Measurements from ENCODE around the gene EGFLAM.
"Not testable (repeated sequence)": the region's sequence is repeated elsewhere in the genome, so short reads cannot be mapped to it uniquely, and the experiment has no call there.

Gene EGFLAM

DNA sequence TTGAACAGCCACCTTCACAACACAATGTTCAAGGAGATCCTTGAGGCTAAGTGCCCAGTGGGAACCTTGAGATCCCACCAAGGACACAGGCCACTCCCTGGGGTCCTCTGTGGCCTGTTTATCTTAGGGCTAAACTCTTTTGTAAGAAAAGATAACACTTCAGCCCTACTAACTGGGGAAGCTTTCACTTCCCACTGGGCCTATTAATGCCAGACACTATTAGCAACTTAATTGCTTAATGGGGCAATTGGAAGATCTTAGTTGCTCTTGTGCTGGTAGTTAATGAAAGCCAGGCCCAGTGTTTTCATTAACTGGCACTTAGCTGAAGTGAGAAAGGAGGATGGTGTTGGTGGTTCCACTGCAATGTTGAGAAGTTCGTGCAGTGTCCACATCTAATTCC is 117.1 kb downstream of the EGFLAM start:
- DNase-seq (ENCODE audit: low read depth in 2 of 2): no peak

DNA sequence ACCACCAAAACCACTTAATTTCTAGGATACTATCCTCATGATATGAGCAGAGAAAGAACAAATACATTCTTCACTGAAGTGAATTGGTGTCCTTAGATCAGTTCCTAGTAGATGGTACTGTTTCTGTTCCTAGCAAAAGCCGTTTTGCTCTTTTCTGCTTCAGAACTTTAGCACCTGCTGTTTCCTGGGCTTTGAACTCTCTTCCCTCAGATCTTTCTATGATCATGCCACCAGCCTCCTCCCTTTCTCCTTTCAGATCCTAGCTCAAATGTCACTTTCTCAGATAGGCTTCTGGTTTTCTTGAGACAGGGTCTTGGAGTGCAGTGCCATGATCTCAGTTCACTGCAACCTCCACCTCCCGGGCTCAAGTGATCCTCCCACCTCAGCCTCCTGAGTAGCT is 118.0 kb downstream of the EGFLAM start:
- no peak for DNase-seq (ENCODE audit: low read depth in 2 of 2)

DNA sequence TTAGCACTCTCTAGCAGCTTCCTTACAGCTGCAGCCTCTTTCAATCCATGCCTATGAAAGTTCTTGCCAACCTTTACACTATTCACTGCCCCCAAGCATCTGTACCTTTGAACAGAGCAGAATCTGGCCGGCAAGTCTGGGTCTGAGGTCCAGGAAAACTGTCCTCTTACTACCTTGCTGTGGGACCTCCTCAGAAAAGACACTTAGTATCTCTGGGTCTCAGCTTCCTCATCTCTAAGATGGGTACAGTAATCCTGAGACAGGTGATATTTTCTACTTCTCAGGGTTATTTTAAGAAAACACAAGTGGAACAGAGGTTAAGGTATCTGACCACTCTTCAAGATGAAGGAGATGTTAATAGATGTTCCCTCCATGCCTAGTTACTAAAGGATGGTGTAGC is 120.2 kb downstream of the EGFLAM start:
- DNase-seq (ENCODE audit: low read depth in 2 of 2): no peak

DNA sequence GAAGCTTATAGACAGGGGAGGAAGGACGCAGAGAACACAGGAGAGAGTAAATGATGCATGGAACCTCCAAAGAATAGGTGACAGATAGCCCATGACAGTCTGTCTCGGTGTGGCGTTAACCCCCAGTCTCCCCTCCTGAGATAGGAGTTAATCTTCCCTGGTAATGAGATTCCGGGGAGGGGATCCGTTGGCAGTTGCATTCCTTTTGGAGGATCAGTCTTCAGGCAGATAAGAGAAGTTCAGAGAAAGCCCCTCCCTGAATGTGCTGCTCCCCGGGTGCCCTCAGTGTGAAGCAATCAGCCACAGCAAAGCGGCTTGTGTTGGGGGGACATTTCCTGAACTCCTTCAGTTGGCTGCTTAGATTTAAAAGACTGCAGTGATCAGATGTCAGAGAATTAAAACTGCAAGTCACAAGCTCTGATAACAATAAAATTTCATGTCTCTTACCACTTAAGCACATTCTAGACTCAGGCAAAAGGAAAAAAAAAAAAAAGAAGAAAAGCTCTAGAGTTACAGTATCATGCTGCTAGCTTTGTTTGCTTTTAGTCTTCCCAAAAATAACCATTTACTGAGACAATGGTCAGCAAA is 121.1 kb downstream of the EGFLAM start:
- DNase-seq (ENCODE audit: low read depth in 2 of 2): no peak

DNA sequence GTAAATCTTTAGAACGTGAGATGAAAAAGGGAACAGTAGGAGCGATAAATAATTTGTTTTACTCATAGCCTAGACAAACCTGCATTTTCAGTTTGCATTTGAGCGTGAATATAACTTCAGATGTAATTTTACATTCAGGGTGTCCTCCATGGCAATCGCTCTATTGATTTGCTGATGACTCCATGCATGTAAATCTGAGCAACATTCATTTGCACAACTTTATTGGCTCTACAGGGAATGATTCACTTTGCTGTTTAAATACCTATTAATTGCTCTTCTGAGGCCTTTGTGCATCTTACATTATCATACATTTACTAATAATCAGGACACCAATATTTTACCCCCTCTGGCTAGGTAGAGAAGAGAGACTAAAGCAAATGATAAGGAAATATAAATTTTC is 122.2 kb downstream of the EGFLAM start:
- DNase-seq (ENCODE audit: low read depth in 2 of 2): no peak

DNA sequence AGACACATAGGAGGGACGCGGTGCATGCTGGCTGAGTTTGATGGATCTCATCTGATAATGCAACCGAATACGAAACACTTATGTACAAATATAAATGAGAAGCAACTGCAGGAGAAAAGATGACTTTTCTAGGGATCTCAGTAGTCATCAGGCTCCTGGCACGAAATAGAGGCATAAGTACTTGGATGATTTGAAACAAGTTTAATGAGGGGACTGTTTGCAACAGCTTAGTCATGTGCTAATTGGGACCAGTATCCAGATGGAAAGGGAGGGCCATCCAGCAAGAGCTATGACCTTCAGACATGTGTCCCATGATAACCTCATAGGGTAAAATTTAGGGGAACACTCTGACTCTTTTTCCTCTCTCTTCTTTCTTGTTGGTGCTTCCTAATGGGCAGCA is 123.0 kb downstream of the EGFLAM start:
- DNase-seq (ENCODE audit: low read depth in 2 of 2): no peak

DNA sequence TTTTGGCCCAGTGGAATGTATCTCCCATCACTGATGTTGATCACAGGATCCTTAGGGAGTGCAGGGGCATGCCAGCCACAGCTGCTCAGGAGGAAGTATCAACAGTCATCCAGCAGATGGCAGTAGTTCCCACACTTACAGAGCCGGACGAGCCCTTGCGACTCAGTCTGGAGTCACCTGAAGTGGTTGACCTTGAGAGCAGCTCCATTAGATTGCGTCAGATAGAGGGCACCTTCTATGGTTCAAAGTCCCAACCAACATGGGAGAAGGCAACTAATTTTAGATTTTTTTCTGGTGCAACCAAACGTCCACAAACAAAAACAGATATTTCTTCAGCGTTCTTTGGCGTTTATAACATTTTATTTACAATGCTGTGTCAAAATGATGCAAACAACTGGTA is 124.5 kb downstream of the EGFLAM start:
- DNase-seq (ENCODE audit: low read depth in 2 of 2): peak; percentile 16 to 32

DNA sequence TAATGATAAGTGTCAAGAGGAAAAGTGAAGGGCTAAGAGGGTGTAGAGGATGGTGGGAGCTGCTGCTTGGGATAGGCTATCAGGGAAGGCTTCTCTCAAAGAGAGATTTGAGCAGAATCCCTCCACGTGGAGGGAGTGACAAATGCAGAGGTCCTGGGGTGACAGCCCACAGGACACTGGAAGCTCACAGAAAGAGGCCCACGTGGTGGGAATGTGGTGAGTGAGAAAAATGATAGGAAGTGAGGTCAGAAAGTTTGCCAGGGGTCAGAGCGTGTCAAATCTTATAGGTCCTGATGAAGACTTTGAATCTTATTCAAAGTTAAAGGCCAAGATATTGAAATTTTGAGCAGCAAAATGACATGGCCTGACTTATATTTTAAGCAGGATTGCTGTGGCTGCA is 125.3 kb downstream of the EGFLAM start:
- no peak for DNase-seq (ENCODE audit: low read depth in 2 of 2)

DNA sequence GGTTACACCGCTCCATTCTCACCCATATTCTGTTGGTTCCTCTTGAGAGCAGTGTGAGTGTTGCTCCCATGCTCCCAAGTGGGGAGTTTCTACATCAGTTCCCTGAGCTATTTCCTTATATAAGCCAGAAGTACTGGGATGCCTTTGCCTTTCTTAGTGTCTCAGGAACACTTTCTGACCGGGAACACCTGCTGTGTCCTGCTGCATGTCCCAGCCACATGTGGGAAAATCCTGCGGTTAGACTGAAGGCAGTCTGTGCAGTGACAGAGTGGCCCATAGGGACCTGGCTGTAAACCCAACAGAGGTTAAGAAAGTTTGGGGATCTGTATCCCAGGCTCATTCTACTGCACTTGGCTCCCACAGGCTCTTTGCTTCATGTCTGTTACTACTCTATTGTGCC is 126.0 kb downstream of the EGFLAM start:
- no peak for DNase-seq (ENCODE audit: low read depth in 2 of 2)

DNA sequence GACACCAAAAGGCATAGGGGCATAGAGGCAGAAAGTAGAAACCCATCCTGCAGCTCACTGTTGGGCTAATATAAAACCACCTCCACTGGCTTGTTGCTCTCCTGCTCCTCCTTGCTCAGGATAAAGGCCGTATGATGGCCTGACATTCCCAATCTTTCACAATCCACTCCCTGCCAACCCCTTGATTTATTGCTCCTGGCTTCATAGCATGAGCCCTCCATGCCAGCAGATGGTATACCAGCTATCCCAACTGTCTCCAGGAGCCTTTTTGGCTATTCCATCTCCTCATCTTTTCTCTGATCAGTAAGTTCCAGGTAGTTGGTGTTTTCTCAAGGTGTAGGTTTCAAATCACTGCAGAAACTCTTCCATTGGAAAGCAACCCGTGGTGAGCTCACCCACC is 128.8 kb downstream of the EGFLAM start:
- no peak for DNase-seq (ENCODE audit: low read depth in 2 of 2)

DNA sequence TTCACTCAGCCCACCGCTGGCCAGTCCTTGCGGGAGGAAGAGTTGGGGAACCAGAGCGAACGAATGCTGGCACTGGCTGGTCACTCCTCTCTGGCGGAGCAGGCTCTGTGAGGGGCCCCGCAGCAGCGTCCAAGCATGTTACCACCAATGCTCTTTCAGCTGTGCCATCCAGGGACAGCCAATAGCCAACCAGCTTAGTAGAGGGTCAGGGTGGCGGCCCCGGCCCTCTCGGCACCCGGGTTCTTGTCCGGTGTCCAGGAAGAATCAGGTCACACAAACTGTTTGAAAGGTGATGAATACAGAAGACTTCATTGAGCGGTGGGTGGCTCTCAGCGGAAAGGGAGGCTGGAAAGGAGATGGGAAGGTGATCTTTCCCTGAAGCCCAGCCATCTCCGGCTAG is 135.3 kb downstream of the EGFLAM start:
- no peak for DNase-seq (ENCODE audit: low read depth in 2 of 2)

DNA sequence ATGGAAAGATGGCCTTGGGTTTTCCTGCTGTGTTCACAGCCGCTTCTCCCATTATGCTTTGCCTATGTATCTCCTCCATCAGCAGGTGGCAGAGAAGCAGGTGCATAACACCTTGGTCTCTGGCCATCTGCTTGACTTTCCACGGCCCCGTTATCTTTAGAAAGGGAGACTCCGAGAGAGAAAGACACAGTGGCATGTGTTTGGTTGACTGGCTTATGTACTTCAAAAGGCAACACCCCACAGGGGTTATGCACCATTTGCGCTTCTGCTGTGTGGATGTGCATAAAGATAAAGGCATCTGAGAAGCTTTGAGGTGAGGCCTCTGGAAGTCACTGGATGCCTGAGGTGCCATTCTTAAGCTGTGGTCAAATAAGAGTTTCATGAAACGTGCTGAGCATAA is 138.4 kb downstream of the EGFLAM start:
- no peak for DNase-seq (ENCODE audit: low read depth in 2 of 2)

DNA sequence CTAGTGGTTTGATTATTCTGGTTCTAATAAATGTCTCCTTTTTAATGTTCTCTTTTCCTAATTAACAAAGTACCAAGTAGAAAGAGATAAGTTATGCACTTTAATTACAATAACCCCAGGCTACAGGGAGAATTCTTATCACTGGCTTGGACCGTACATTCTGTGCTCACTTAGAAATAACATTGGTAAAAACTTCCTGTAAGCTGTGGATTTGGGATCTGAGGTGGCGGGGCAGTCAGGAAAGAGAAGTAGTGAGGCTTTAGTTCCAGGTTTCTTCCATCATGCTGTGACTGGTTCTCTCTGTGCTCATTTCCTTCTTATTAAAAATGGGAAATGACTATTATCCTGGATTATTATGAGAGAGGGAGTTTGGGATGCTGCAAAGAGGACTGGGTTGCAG is 142.0 kb downstream of the EGFLAM start:
- no peak for DNase-seq (ENCODE audit: low read depth in 2 of 2)

DNA sequence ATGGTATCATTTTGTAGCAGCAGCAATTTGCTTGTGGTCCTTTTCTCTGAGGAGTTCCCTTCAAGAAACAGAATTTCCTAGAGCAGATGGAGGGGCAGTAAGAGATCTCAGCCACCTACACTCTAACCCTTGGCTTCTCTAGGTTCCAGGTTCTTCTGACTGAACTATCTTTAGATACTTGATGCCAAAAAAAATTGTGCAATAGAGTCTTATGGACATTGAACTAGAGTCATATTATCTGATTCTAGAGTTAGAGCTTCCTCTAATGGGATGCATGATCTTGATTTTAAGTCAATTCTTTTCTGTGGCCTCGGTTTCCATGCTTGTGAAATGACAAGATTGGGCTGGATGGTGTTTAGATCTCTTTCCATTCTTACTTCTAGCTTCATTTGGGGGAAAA is 142.8 kb downstream of the EGFLAM start:
- DNase-seq (ENCODE audit: low read depth in 2 of 2): no peak

DNA sequence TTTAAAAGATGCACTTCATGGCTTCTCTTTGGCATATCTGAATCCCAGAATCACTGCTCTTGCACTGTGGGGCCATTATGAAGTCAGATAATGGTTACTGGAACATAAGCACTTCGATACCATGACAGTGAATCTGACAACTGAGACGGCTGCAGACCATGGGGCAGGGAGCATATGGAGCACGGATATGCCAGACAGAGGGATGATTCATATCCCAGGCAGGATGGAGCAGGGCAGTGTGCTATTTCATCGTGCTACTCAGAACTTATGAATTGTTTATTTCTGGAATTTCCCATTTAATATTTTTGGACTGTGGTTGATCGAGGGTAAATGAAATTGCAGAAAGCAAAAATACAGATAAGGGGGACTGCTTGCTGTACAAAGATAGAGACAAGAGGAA is 145.0 kb downstream of the EGFLAM start:
- no peak for DNase-seq (ENCODE audit: low read depth in 2 of 2)

DNA sequence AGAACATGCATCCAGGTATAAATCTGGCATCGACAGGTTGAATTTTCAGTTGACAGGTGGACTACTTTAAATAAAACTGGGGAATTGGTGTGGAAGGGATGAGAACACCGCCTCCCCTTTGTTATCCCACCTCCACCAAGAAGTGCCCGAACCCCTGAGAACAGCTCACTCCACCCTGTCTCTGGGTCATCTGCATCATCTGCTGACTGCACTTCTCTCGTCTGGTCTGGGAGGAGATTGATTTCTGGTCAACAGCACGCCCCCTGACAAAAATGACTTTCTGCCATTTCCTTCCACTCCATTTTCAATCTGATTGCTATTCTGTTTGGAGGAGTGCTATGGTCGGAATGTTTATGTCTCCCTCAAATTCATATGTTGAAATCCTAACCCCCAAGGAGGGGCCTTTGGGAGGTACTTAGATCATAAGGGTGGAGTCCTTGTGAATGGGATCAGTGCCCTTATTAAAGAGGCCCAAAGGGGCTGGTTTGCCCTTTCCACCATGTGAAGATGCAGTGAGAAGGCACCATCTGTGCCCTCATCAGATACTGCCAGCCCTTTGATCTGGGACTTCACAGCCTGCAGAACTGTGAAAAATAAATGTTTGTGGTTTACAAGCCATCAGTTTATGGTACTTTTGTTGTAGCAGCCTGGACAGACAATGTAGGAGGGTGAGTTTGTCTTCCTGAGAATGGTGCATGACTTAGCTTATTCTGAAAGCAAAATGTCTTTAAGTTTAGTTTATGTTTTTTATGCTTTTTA is 145.7 kb downstream of the EGFLAM start:
- DNase-seq (ENCODE audit: low read depth in 2 of 2): no peak

DNA sequence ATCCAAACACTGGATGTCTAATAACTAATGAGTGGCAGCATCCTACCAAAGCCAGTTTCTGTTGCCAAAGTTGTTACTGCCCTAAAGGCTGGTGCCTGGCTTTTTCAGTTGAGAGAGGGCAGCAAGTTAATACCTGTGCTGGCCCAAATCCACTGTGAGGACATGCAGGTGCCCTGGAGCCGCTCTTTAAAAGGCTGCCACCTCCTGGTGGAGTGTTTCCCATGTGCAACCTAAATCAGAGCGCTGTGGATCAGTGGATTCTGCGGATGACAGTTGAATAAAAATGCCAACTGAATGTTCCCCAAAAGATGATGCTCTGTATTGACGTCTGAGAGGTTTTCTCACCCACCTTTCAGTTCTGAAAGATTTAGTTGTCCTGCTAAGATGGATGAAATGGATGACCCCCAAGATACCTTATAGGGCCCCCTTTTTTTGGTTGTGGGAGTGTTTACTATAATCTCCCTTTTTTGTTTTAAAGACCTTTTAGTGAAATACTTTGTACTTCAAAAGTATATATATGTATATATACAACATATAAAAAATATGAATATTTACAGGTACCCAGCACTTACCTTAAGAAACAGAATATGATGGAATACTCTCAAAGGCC is 146.4 kb downstream of the EGFLAM start:
- DNase-seq (ENCODE audit: low read depth in 2 of 2): no peak

DNA sequence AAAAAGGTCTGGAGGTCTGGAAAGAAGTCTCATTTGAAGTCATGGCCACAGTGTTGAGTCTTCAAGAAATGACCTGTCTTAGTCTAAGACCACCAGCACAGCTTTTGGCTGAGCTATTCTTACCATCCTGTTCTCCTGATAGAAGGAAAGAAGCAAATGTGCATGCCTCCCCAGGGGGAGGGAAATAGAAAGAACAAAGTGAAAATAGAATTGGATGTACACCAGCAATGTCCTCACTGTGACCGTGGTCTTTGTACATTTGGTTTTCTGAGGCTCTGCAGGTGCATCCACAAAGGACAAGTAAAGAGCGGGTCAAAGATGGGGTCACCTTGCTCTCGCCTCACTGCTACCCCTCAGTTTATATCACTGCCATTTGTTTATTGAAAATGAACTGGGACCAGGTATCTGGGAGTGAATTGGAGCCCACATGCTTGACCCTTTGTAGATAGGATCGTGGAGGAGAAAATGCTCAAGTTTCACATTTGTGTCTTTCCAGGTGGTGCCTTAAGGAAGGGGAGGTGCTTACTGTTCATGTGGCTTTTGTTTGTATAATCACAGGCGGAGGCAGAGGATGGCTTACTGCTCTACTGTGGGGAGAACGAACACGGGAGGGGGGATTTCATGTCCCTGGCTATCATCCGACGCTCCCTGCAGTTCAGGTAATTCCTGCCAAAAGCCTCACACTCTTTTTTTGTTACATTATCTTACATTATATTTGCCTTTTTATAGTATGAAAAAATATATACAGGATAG is 150.3 kb downstream of the EGFLAM start:
- no peak for DNase-seq (ENCODE audit: low read depth in 2 of 2)

DNA sequence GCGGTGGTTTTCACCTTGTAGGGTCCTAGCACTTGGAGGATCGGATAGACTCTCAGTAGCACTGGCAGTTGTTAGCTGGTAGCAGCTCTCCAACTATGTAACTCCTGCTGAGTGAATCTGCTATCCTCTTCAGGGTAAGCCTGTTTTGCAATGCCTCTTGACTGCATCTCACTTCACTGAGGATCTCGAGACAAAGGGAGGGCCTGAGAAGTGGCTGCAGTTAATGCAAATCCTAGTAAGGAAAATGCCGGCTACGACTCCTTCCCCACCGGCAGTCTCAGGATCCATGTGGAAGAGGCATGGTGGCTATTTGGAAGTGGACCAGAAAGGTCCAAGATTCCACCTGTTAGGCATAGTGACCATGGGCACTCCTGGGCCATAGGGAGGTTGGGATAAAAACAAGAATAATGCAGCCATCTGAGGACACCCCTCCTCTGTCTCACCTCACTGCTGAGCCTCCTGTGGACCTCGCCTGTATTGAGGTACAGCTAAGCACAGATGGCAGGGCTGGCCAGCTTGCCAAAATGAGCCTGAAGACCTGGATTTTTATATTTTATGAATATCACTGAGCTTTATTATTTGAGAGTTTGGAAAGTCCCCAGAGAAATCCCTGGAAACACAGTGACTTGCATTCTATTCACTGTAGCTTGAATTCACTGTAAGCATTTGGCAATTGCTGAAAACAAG is 152.1 kb downstream of the EGFLAM start:
- DNase-seq (ENCODE audit: low read depth in 2 of 2): no peak

DNA sequence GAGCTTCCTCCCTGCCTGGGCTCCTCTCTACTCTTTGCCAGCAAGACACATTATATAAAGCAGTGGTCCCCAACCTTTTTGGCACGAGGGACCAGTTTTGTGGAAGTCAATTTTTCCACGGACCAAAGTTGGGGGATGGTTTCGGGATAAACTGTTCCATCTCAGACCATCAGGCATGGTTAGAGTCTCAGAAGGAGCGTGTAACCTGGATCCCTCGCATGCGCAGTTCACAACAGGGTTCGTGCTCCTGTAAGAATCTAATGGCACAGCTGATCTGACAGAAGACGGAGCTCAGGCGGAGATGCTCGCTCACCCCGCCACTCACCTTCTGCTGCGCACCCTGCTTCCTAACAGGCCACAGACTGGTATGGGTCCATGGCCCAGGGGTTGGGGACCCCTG is 155.3 kb downstream of the EGFLAM start:
- no peak for DNase-seq (ENCODE audit: low read depth in 2 of 2)

DNA sequence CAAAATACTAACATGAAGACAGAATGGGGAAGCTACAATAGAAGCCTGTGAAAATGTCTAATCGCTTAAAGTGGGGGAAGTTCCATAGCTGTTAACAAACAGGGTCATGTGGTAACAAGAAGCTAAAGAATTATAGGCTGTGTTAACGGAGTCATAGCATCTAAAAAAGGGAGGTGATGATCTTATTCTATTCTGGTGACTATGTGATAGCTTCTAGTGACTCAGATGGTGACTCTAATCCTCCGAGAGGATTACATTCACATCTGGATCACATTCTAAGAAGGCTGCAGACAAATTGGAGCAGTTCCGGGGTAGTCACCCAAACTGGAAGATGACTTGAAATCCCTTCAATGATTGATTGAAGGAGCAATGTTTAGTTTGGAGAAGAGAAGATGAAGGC is 156.0 kb downstream of the EGFLAM start:
- no peak for DNase-seq (ENCODE audit: low read depth in 2 of 2)

DNA sequence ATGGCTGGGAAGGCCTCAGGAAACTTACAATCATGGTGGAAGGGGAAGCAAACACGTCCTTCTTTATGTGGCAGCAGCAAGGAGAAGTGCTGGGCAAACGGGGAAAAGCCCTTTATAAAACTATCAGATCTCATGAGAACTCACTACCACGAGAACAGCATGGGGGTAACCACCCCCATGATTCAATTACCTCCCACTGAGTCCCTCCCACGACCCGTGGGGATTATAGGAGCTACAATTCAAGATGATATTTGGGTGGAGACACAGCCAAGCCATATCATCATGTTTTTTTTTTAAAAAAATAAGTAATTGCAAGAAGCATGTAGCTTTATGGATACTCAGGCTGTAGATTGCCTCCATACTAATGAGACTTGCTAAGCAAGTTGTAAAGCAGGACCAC is 157.4 kb downstream of the EGFLAM start:
- DNase-seq (ENCODE audit: low read depth in 2 of 2): not testable (repeated sequence)
